Endometrial microvascular endothelial cells (primary cell): ENCODE data around the gene AP1B1. TPM values are rescaled to one million over a fixed set of nuclear protein-coding genes. Genes with fewer than 3 reads are reported as not detected.

Experiments used
- in situ Hi-C: cut with HindIII; loops from 2 replicates; pipeline ENCODE4 v1.10.0; 2017; ENCODE audit warnings: low sequenced_read_pairs, low pct_unique_long_range_greater_than_20kb; ENCODE audit errors: inconsistent ontology term
- total RNA-seq: library from RNA; depleted of rRNA; stranded (reverse); fragments of >200 nt; gene quantifications from one replicate; pipeline ENCODE4 v1.2.3, GENCODE V29; 2015; ENCODE audit errors: inconsistent ontology term

Gene AP1B1
- total RNA-seq, 1 donor from 2014 or later, result 112 TPM

- in situ Hi-C loops, result no loop called here
Measured at GRCh38 chr22:29325356-29325755, 63.0 kb downstream of the AP1B1 start.

- in situ Hi-C loops, result no loop called here
Measured at GRCh38 chr22:29323641-29324040, 64.7 kb downstream of the AP1B1 start.

GRCh38 chr22:29320546-29320945 lies 67.8 kb downstream of the AP1B1 start:
- in situ Hi-C loops, result no loop called here

GRCh38 chr22:29319072-29319471 lies 69.3 kb downstream of the AP1B1 start:
- in situ Hi-C loops, result no loop called here

- in situ Hi-C loops, result no loop called here
Measured at GRCh38 chr22:29317827-29318454, 70.4 kb downstream of the AP1B1 start.

- in situ Hi-C loops, result no loop called here
Measured at GRCh38 chr22:29316141-29316828, 72.1 kb downstream of the AP1B1 start.

- in situ Hi-C loops, result no loop called here
Measured at GRCh38 chr22:29315286-29316140, 72.9 kb downstream of the AP1B1 start, which contains the start of gene RASL10A. Gene RASL10A, minus strand, starts transcription at chr22:29315697. Its CDS starts 451 bp downstream, at chr22:29315246.

- in situ Hi-C loops, result no loop called here
Measured at GRCh38 chr22:29314537-29315285, 73.7 kb downstream of the AP1B1 start.

GRCh38 chr22:29313576-29314466 lies 74.5 kb downstream of the AP1B1 start:
- in situ Hi-C loops, result no loop called here

GRCh38 chr22:29313126-29313575 lies 75.2 kb downstream of the AP1B1 start:
- in situ Hi-C loops, result no loop called here

GRCh38 chr22:29312218-29313125 lies 75.9 kb downstream of the AP1B1 start:
- in situ Hi-C loops, result no loop called here

- in situ Hi-C loops, result no loop called here
Measured at GRCh38 chr22:29311464-29312217, 76.7 kb downstream of the AP1B1 start.

GRCh38 chr22:29310863-29311339 lies 77.5 kb downstream of the AP1B1 start:
- in situ Hi-C loops, result no loop called here

- in situ Hi-C loops, result no loop called here
Measured at GRCh38 chr22:29310065-29310862, 78.1 kb downstream of the AP1B1 start.

- in situ Hi-C loops, result no loop called here
Measured at GRCh38 chr22:29309332-29310064, 78.9 kb downstream of the AP1B1 start.
